Ishikawa (cell line): Measurements from ENCODE around the gene CDRT4.
A peak's percentile ranks its signal among the peaks of the same experiment; 100 is the strongest.

Source experiments
- CEBPB ChIP-seq: IDR thresholded peaks from 2 replicates; pipeline ENCODE4 v1.6.1; 2012
- CREB1 ChIP-seq: IDR thresholded peaks from 2 replicates; pipeline ENCODE4 v1.6.1; 2012; ENCODE audit warnings: low read depth
- EGR1 ChIP-seq: IDR thresholded peaks from 2 replicates; pipeline ENCODE4 v1.6.1; 2012
- EP300 ChIP-seq: IDR thresholded peaks from 2 replicates; pipeline ENCODE4 v1.6.1; 2012; ENCODE audit warnings: borderline replicate concordance
- FOXM1 ChIP-seq: IDR thresholded peaks from 2 replicates; pipeline ENCODE4 v1.6.1; 2012; ENCODE audit warnings: low read depth, borderline replicate concordance
- MAX ChIP-seq: IDR thresholded peaks from 2 replicates; pipeline ENCODE4 v1.6.1; 2012
- NFIC ChIP-seq: IDR thresholded peaks from 2 replicates; pipeline ENCODE4 v1.6.1; 2012
- RAD21 ChIP-seq: IDR thresholded peaks from 2 replicates; pipeline ENCODE4 v1.6.1; 2012; ENCODE audit warnings: low read depth
- REST ChIP-seq: IDR thresholded peaks from 2 replicates; pipeline ENCODE4 v1.6.1; 2012; ENCODE audit warnings: low read depth, mild to moderate bottlenecking
- TAF1 ChIP-seq: IDR thresholded peaks from 2 replicates; pipeline ENCODE4 v1.6.1; 2012; ENCODE audit warnings: low read depth, mild to moderate bottlenecking
- TCF12 ChIP-seq: IDR thresholded peaks from 2 replicates; pipeline ENCODE4 v1.6.1; 2012; ENCODE audit warnings: low read depth
- TEAD4 ChIP-seq: IDR thresholded peaks from 2 replicates; pipeline ENCODE4 v1.6.1; 2012
- USF1 ChIP-seq: IDR thresholded peaks from 2 replicates; pipeline ENCODE4 v1.6.1; 2012
- YY1 ChIP-seq: IDR thresholded peaks from 2 replicates; pipeline ENCODE4 v1.6.1; 2012; ENCODE audit warnings: low read depth
- ZBTB7A ChIP-seq: IDR thresholded peaks from 2 replicates; pipeline ENCODE4 v1.6.1; 2012; ENCODE audit warnings: low read depth

The CDRT4 gene

GRCh38 chr17:15482476-15482875 is 15.1 kb upstream of the CDRT4 start:
- TF ChIP-seq TCF12 (no peak), TEAD4 (no peak), CEBPB (no peak), EGR1 (no peak), REST (no peak), MAX (no peak), ZBTB7A (no peak), NFIC (no peak), USF1 (no peak), FOXM1 (no peak), YY1 (no peak), TAF1 (no peak), CREB1 (no peak), EP300 (no peak), RAD21 (no peak)

GRCh38 chr17:15481481-15481880 is 14.1 kb upstream of the CDRT4 start:
- TF ChIP-seq TEAD4 (no peak), EGR1 (no peak)

GRCh38 chr17:15480204-15480603 is 12.8 kb upstream of the CDRT4 start:
- TF ChIP-seq TAF1 (no peak), REST (no peak), EGR1 (no peak), EP300 (no peak), CREB1 (no peak), RAD21 (no peak), FOXM1 (no peak), TCF12 (no peak), USF1 (no peak), NFIC (no peak), CEBPB (no peak), YY1 (no peak), ZBTB7A (no peak), MAX (no peak)

- TF ChIP-seq NFIC: peak; percentile 37; the same call in 1 of the 2 replicates
- TF ChIP-seq TCF12: no peak
- TF ChIP-seq YY1: no peak
Observed at GRCh38 chr17:15479703-15480102, 12.3 kb upstream of the CDRT4 start.

GRCh38 chr17:15478845-15479244 is 11.4 kb upstream of the CDRT4 start:
- TF ChIP-seq CEBPB: no peak
- no peak for TF ChIP-seq CREB1
- no peak for TF ChIP-seq FOXM1
- TF ChIP-seq RAD21: no peak
- no peak for TF ChIP-seq TAF1
- no peak for TF ChIP-seq MAX
- TF ChIP-seq NFIC: no peak
- no peak for TF ChIP-seq TCF12
- no peak for TF ChIP-seq EGR1
- TF ChIP-seq ZBTB7A: no peak
- TF ChIP-seq TEAD4: no peak

GRCh38 chr17:15475631-15476354 is 8.4 kb upstream of the CDRT4 start:
- no peak for TF ChIP-seq MAX
- TF ChIP-seq EP300: no peak
- TF ChIP-seq USF1: no peak
- TF ChIP-seq CEBPB: no peak
- TF ChIP-seq FOXM1: no peak
- TF ChIP-seq TEAD4: no peak
- TF ChIP-seq CREB1: no peak
- no peak for TF ChIP-seq YY1
- no peak for TF ChIP-seq TAF1
- no peak for TF ChIP-seq TCF12
- no peak for TF ChIP-seq EGR1
- no peak for TF ChIP-seq RAD21
- TF ChIP-seq ZBTB7A: no peak
